IMR-90 (cell line): Measurements from ENCODE around the gene FOXP1. TPM values are rescaled to one million over a fixed set of nuclear protein-coding genes. Genes with fewer than 3 reads are reported as not detected.

Experiments used
- ATAC-seq: fragments of 200-7000 bp; cut with Tn5 transposase; 2 replicates; pipeline ENCODE4 v1.9.1; 2020; ENCODE audit warnings: low read depth, mild to moderate bottlenecking, moderate library complexity
- BruUV-seq: library from RNA; stranded (reverse); fragments of 400-500 nt; replicated peaks from 2 replicates; lab custom pipeline; 2021; lab: Mats Ljungman, UMichigan
- CTCF ChIA-PET: fragments of 300-600 bp; formaldehyde crosslinking; extraction: SDS; loops from one replicate; lab custom pipeline; 2021; ENCODE audit warnings: antibody characterized with exemption; lab: Yijun Ruan, JAX
- POLR2A ChIA-PET: fragments of 300-600 bp; sonication (Branson Sonifier 250); formaldehyde crosslinking; loops from one replicate; lab custom pipeline; 2022; ENCODE audit warnings: antibody characterized with exemption; ENCODE audit not compliant: unreplicated experiment; lab: Charles Lee
- DNase-seq: peaks from one replicate; pipeline ENCODE4 v3.0.0; 2013
- H2AFZ ChIP-seq: replicated peaks from 2 replicates; pipeline ENCODE3; 2013; ENCODE audit warnings: low read length, mild to moderate bottlenecking; ENCODE audit not compliant: poor library complexity
- H2AK5ac ChIP-seq: 2 replicates; pipeline ENCODE4 v1.6.1; 2013; ENCODE audit warnings: low read depth, low read length, inconsistent platforms
- H2AK9ac ChIP-seq: replicated peaks from 2 replicates; pipeline ENCODE3; 2013; ENCODE audit warnings: mild to moderate bottlenecking, low read depth, low read length, moderate library complexity; ENCODE audit not compliant: poor library complexity
- H2BK120ac ChIP-seq: 2 replicates; pipeline ENCODE4 v1.6.1; 2013; ENCODE audit warnings: low read depth, low read length, inconsistent platforms
- H2BK15ac ChIP-seq: 3 replicates; pipeline ENCODE4 v1.6.1; 2013; ENCODE audit warnings: low read depth, low read length, inconsistent platforms
- H2BK20ac ChIP-seq: 2 replicates; pipeline ENCODE4 v1.6.1; 2013; ENCODE audit warnings: low read depth, mild to moderate bottlenecking, inconsistent platforms, low read length, moderate library complexity
- H2BK5ac ChIP-seq: 2 replicates; pipeline ENCODE4 v1.6.1; 2013; ENCODE audit warnings: mild to moderate bottlenecking, low read depth, low read length, inconsistent platforms; ENCODE audit not compliant: poor library complexity, severe bottlenecking
- H3K14ac ChIP-seq: replicated peaks from 2 replicates; pipeline ENCODE4 v1.6.1; 2013; ENCODE audit warnings: low read depth, low read length, inconsistent platforms
- H3K18ac ChIP-seq: 2 replicates; pipeline ENCODE4 v1.6.1; 2013; ENCODE audit warnings: low read depth, low read length, control low read depth
- H3K23ac ChIP-seq: 2 replicates; pipeline ENCODE4 v1.6.1; 2013; ENCODE audit warnings: low read depth, low read length, inconsistent platforms
- H3K27ac ChIP-seq: 2 replicates; pipeline ENCODE4 v1.5.1; 2013; ENCODE audit warnings: mild to moderate bottlenecking, control low read depth, low read length; ENCODE audit not compliant: insufficient read depth
- H3K27me3 ChIP-seq: 2 replicates; pipeline ENCODE4 v1.6.1; 2013; ENCODE audit warnings: low read length; ENCODE audit not compliant: control insufficient read depth, insufficient read depth
- H3K36me3 ChIP-seq: 2 replicates; pipeline ENCODE4 v1.6.1; 2013; ENCODE audit warnings: low read length, mixed read lengths; ENCODE audit not compliant: control insufficient read depth, insufficient read depth
- H3K4ac ChIP-seq: 2 replicates; pipeline ENCODE4 v1.6.1; 2013; ENCODE audit warnings: low read depth, low read length, inconsistent platforms
- H3K4me1 ChIP-seq: 2 replicates; pipeline ENCODE4 v1.6.1; 2013; ENCODE audit warnings: low read length, mixed read lengths; ENCODE audit not compliant: control insufficient read depth, insufficient read depth
- H3K4me2 ChIP-seq: 2 replicates; pipeline ENCODE4 v1.6.1; 2013; ENCODE audit warnings: low read depth, mild to moderate bottlenecking, control low read depth, low read length, moderate library complexity
- H3K4me3 ChIP-seq: 2 replicates; pipeline ENCODE4 v1.5.1; 2013; ENCODE audit warnings: low read depth, mild to moderate bottlenecking, control low read depth, low read length, moderate library complexity; ENCODE audit not compliant: insufficient read depth
- H3K56ac ChIP-seq: 2 replicates; pipeline ENCODE4 v1.6.1; 2013; ENCODE audit warnings: low read length, inconsistent platforms; ENCODE audit not compliant: insufficient read depth; ENCODE audit errors: extremely low read depth
- H3K79me1 ChIP-seq, 2 experiments: 2 replicates each; pipeline ENCODE4 v1.6.1; 2013; ENCODE audit warnings: low read length in 2 of 2, inconsistent platforms in 1 of 2, low read depth in 1 of 2
- H3K9ac ChIP-seq: 2 replicates; pipeline ENCODE4 v1.6.1; 2013; ENCODE audit warnings: low read depth, low read length, control low read depth
- H3K9me1 ChIP-seq: 2 replicates; pipeline ENCODE4 v1.6.1; 2013; ENCODE audit warnings: low read length, inconsistent platforms; ENCODE audit not compliant: insufficient read depth
- H3K9me3 ChIP-seq: 2 replicates; pipeline ENCODE4 v1.6.1; 2013; ENCODE audit warnings: low read length; ENCODE audit not compliant: control insufficient read depth, insufficient read depth
- H4K20me1 ChIP-seq: 2 replicates; pipeline ENCODE4 v1.6.1; 2013; ENCODE audit warnings: low read length, inconsistent platforms; ENCODE audit not compliant: insufficient read depth
- H4K5ac ChIP-seq: 2 replicates; pipeline ENCODE4 v1.6.1; 2013; ENCODE audit warnings: mild to moderate bottlenecking, low read depth, low read length, control low read depth
- H4K8ac ChIP-seq, 2 experiments: 2 replicates each; pipeline ENCODE4 v1.6.1; 2013; ENCODE audit warnings: low read depth in 2 of 2, low read length in 2 of 2, control low read depth in 1 of 2, inconsistent platforms in 1 of 2
- H4K91ac ChIP-seq: 2 replicates; pipeline ENCODE4 v1.6.1; 2013; ENCODE audit warnings: low read depth, low read length, inconsistent platforms; ENCODE audit not compliant: insufficient read depth
- CEBPB ChIP-seq: IDR thresholded peaks from 2 replicates; pipeline ENCODE4 v1.6.1; 2012; ENCODE audit warnings: low read depth, low read length, improper control_type of control experiment
- FOS ChIP-seq: fragments of 150-350 bp; IDR thresholded peaks from 2 replicates; pipeline ENCODE4 v1.6.1; 2016; ENCODE audit warnings: low read depth, low read length
- NFE2L2 ChIP-seq: fragments of 150-350 bp; IDR thresholded peaks from 2 replicates; pipeline ENCODE4 v1.6.1; 2016; ENCODE audit warnings: low read depth, mild to moderate bottlenecking, low read length
- WGBS, 2 experiments: methylation state at CpG; one replicate each; pipeline versions ENCODE4 v1.1.5 to v1.1.7; 2013; ENCODE audit warnings: missing lambda C conversion rate in 2 of 2; ENCODE audit not compliant: insufficient read length in 1 of 2; ENCODE audit errors: extremely low coverage in 2 of 2; 5-methylcytosine and 5-hydroxymethylcytosine counted together
- dilution Hi-C: fragments of 300-500 bp; cut with HindIII; formaldehyde crosslinking; loops from one replicate; pipeline ENCODE4 v1.14.3; 2018; ENCODE audit warnings: low sequenced_read_pairs; ENCODE audit not compliant: unreplicated experiment
- in situ Hi-C: fragments of 300-500 bp; cut with MboI; formaldehyde crosslinking; loops from 3 replicates; pipeline ENCODE4 v1.14.3; 2019; ENCODE audit warnings: low sequenced_read_pairs, inconsistent platforms, mixed read lengths
- intact Hi-C: fragments of 100-400 bp; cut with micrococcal nuclease; formaldehyde crosslinking; loops from 2 replicates; pipeline ENCODE4 v1.10.0; 2022
- polyA plus RNA-seq, 3 experiments: library from polyadenylated mRNA; depleted of rRNA; stranded (reverse); fragments of >200 nt; gene quantifications; 2 replicates each; pipeline ENCODE4 v1.2.3, GENCODE V29; 2012; ENCODE audit warnings: low replicate concordance in 1 of 3
- total RNA-seq: library from RNA; depleted of rRNA; stranded (reverse); fragments of >200 nt; gene quantifications from 2 replicates; pipeline ENCODE4 v1.2.3, GENCODE V29; 2012
- TF ChIP-seq, protein P1 (sequence below): fragments of 150-350 bp; IDR thresholded peaks from 2 replicates; pipeline ENCODE4 v1.6.1; 2016; ENCODE audit warnings: low read depth, mild to moderate bottlenecking, low read length, moderate library complexity, borderline replicate concordance

The FOXP1 gene
- total and polyA plus RNA-seq, 2 of the 4 experiments (the other 2 are of a cell fraction), result 37.0 to 132 TPM

DNA sequence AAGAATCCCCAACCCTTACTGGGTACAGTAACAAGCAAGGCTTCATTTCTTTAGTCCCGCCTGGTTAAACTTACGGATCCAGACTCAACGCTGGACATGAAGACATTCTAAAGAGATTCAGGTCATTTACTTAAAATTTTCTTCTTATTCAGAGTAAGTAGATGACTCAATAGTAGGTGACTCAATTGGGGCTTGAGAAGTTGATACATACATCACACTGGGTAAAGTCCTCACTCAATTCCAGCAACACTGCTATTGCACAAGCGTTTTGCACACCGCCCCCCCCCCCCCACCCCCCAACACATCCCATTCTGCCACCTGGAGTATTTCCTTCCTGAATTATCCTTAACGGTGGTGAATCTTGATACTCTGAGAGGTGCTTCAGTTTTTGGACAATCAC is 610.0 kb downstream of the FOXP1 start:
- H3K18ac ChIP-seq, result no peak overlapping the region
- H2AK5ac ChIP-seq, result no peak overlapping the region
- no peak overlapping the region for H3K14ac ChIP-seq
- H3K4me3 ChIP-seq, result no peak overlapping the region
- peaks cover 59% of the 10 kb centered on the region for H3K36me3 ChIP-seq
- no peaks in the 10 kb centered on the region for H4K20me1 ChIP-seq
- intact Hi-C loops, result no loop called here
- peaks cover 7% of the 10 kb centered on the region; the same call in 1 of the 2 replicates for H3K9me1 ChIP-seq
- H3K4ac ChIP-seq, result no peak overlapping the region
- H3K23ac ChIP-seq, result no peak overlapping the region
- no TSS peak for BruUV-seq
- in situ Hi-C loops, result no loop called here
- H2AFZ ChIP-seq, result no peak overlapping the region
- ChIA-PET CTCF (no interaction called here), POLR2A (no interaction called here)
- H2BK15ac ChIP-seq, result no peak overlapping the region
- H4K91ac ChIP-seq, result no peak overlapping the region
- no peak overlapping the region for H2BK120ac ChIP-seq
- no peaks in the 10 kb centered on the region for H3K9me3 ChIP-seq
- no peak overlapping the region for H3K27ac ChIP-seq
- H3K4me1 ChIP-seq, result no peaks in the 10 kb centered on the region
- no peak overlapping the region for H2BK5ac ChIP-seq
- H4K5ac ChIP-seq, result no peak overlapping the region
- H3K79me1 ChIP-seq, result peaks cover 47 to 68% of the 10 kb centered on the region in 2 experiments
- H3K4me2 ChIP-seq, result no peak overlapping the region
- ATAC-seq (no peak), DNase-seq (peak; percentile 84)
- H3K56ac ChIP-seq, result no peak overlapping the region
- no CpG with 5 or more reads among the region's 6 CpGs for WGBS, 2 experiments
- H3K9ac ChIP-seq, result no peak overlapping the region
- H2BK20ac ChIP-seq, result no peak overlapping the region
- TF ChIP-seq CEBPB (peak; percentile 86), FOS (peak; percentile 36; the same call in 1 of the 2 replicates), NFE2L2 (no peak)
- TF ChIP-seq, protein P1, sequence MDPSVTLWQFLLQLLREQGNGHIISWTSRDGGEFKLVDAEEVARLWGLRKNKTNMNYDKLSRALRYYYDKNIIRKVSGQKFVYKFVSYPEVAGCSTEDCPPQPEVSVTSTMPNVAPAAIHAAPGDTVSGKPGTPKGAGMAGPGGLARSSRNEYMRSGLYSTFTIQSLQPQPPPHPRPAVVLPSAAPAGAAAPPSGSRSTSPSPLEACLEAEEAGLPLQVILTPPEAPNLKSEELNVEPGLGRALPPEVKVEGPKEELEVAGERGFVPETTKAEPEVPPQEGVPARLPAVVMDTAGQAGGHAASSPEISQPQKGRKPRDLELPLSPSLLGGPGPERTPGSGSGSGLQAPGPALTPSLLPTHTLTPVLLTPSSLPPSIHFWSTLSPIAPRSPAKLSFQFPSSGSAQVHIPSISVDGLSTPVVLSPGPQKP, result no peak
- no peak overlapping the region for H4K8ac ChIP-seq
- no peak overlapping the region for H2AK9ac ChIP-seq
- dilution Hi-C loops, result no loop called here
- H3K27me3 ChIP-seq, result no peaks in the 10 kb centered on the region
